SK-N-SH (cell line): ENCODE results near the gene PLOD3. TPM values are rescaled to one million over a fixed set of nuclear protein-coding genes. Genes with fewer than 3 reads are reported as not detected.
A peak's percentile ranks its signal among the peaks of the same experiment; 100 is the strongest.

Experiments
- CTCF ChIA-PET: fragments of 300-600, 350-600 bp; formaldehyde crosslinking; extraction: SDS; loops from one replicate; lab custom pipeline; 2021; lab: Yijun Ruan, JAX
- POLR2A ChIA-PET: fragments of 350-600 bp; sonication (Branson Sonifier 250); formaldehyde crosslinking; extraction: SDS; loops from one replicate; lab custom pipeline; 2020; ENCODE audit warnings: antibody characterized with exemption, inconsistent platforms; lab: Yijun Ruan, JAX
- DNase-seq: peaks from one replicate; pipeline ENCODE4 v3.0.0; 2012
- H2AFZ ChIP-seq: fragments of 200-600 bp; sonication (generic); 2 replicates; pipeline ENCODE4 v1.8.1; 2016; ENCODE audit warnings: antibody characterized with exemption, mild to moderate bottlenecking, low read depth
- H3F3A ChIP-seq: fragments of 200-600 bp; sonication (generic); replicated peaks from 2 replicates; pipeline ENCODE3; 2016; ENCODE audit warnings: antibody characterized with exemption, mild to moderate bottlenecking; ENCODE audit not compliant: insufficient read depth
- H3K27ac ChIP-seq, 2 experiments: fragments of 200-500 bp in 1 of 2; fragments of 200-600 bp in 1 of 2; sonication (Bioruptor generic) in 1 of 2; sonication (generic), shearing (Covaris generic) in 1 of 2; 2 replicates each; pipeline versions ENCODE4 v1.5.1 to v1.6.1; 2014 to 2016; ENCODE audit warnings: low read depth in 2 of 2, inconsistent platforms in 1 of 2, low read length in 1 of 2, mild to moderate bottlenecking in 1 of 2, mixed read lengths in 1 of 2
- H3K27me3 ChIP-seq: fragments of 200-600 bp; sonication (generic), shearing (Covaris generic); 2 replicates; pipeline ENCODE4 v1.6.1; 2016; ENCODE audit warnings: mixed run types; ENCODE audit not compliant: insufficient read depth
- H3K36me3 ChIP-seq, 2 experiments: fragments of 200-500 bp in 1 of 2; fragments of 200-600 bp in 1 of 2; sonication (Bioruptor generic) in 1 of 2; sonication (generic) in 1 of 2; replicated peaks in 1 of 2; 2 replicates each; pipeline versions ENCODE3 to v1.5.1; 2014 to 2016; ENCODE audit warnings: low read length in 1 of 2, mild to moderate bottlenecking in 1 of 2; ENCODE audit not compliant: insufficient read depth in 2 of 2, control insufficient read depth in 1 of 2
- H3K4me1 ChIP-seq, 2 experiments: fragments of 200-500 bp in 1 of 2; fragments of 200-600 bp in 1 of 2; sonication (Bioruptor generic) in 1 of 2; sonication (generic), shearing (Covaris generic) in 1 of 2; 2 replicates each; pipeline versions ENCODE4 v1.5.1 to v1.6.1; 2014 to 2016; ENCODE audit warnings: low read depth in 1 of 2, low read length in 1 of 2, mixed run types in 1 of 2; ENCODE audit not compliant: insufficient read depth in 2 of 2, control insufficient read depth in 1 of 2
- H3K4me2 ChIP-seq: fragments of 200-600 bp; sonication (generic), shearing (Covaris generic); 2 replicates; pipeline ENCODE4 v1.6.1; 2017; ENCODE audit warnings: mixed run types
- H3K4me3 ChIP-seq, 2 experiments: fragments of 200-500 bp in 1 of 2; fragments of 200-600 bp in 1 of 2; sonication (Bioruptor generic) in 1 of 2; sonication (generic), shearing (Covaris generic) in 1 of 2; 2 replicates each; pipeline versions ENCODE4 v1.5.1 to v1.8.1; 2014 to 2016; ENCODE audit warnings: low read depth in 2 of 2, inconsistent platforms in 1 of 2, low read length in 1 of 2, mild to moderate bottlenecking in 1 of 2, mixed read lengths in 1 of 2, moderate library complexity in 1 of 2
- H3K79me2 ChIP-seq: fragments of 200-600 bp; sonication (generic); 2 replicates; pipeline ENCODE4 v1.8.1; 2017; ENCODE audit warnings: mild to moderate bottlenecking; ENCODE audit not compliant: insufficient read depth
- H3K9ac ChIP-seq: fragments of 200-600 bp; sonication (generic); 2 replicates; pipeline ENCODE4 v1.6.1; 2017; ENCODE audit warnings: mixed run types
- H3K9me2 ChIP-seq: fragments of 200-600 bp; sonication (generic); 2 replicates; pipeline ENCODE4 v1.6.1; 2017; ENCODE audit warnings: mixed run types
- H3K9me3 ChIP-seq: fragments of 200-600 bp; sonication (generic); 2 replicates; pipeline ENCODE4 v1.6.1; 2017; ENCODE audit warnings: mixed run types, mild to moderate bottlenecking, moderate library complexity
- H4K20me1 ChIP-seq: fragments of 200-600 bp; sonication (generic); 2 replicates; pipeline ENCODE4 v1.6.1; 2017; ENCODE audit warnings: mild to moderate bottlenecking, mixed run types; ENCODE audit not compliant: insufficient read depth
- CHD2 ChIP-seq: fragments of 150-350 bp; IDR thresholded peaks from 2 replicates; pipeline ENCODE4 v1.6.1; 2018; ENCODE audit warnings: low read length; ENCODE audit not compliant: partially characterized antibody
- ELF1 ChIP-seq: IDR thresholded peaks from 2 replicates; pipeline ENCODE4 v1.4.0; 2012
- EP300 ChIP-seq, 2 experiments: IDR thresholded peaks; 2 replicates each; pipeline versions ENCODE4 v1.4.0 to v1.6.1; 2012; ENCODE audit warnings: borderline replicate concordance in 1 of 2, low read depth in 1 of 2, low read length in 1 of 2
- FOXJ3 ChIP-seq: sonication (generic); formaldehyde crosslinking; IDR thresholded peaks from 2 replicates; pipeline ENCODE4 v1.5.1; 2020; ENCODE audit warnings: mild to moderate bottlenecking, missing genetic modification reagents
- GABPA ChIP-seq: IDR thresholded peaks from 2 replicates; pipeline ENCODE4 v1.4.0; 2012; ENCODE audit warnings: low read depth, mild to moderate bottlenecking
- MEF2A ChIP-seq: IDR thresholded peaks from 2 replicates; pipeline ENCODE4 v1.4.0; 2012; ENCODE audit warnings: low read depth, borderline replicate concordance
- MXI1 ChIP-seq: IDR thresholded peaks from 2 replicates; pipeline ENCODE4 v1.6.1; 2012; ENCODE audit warnings: mild to moderate bottlenecking, low read depth, low read length, improper control_type of control experiment
- NFIC ChIP-seq: IDR thresholded peaks from 2 replicates; pipeline ENCODE4 v1.4.0; 2012; ENCODE audit warnings: borderline replicate concordance
- REST ChIP-seq: IDR thresholded peaks from 2 replicates; pipeline ENCODE4 v1.6.1; 2012; ENCODE audit warnings: mild to moderate bottlenecking, low read depth, low read length, moderate library complexity
- RFX5 ChIP-seq: IDR thresholded peaks from 2 replicates; pipeline ENCODE4 v1.6.1; 2012; ENCODE audit warnings: mild to moderate bottlenecking, improper control_type of control experiment, low read length
- TEAD4 ChIP-seq: IDR thresholded peaks from 2 replicates; pipeline ENCODE4 v1.4.0; 2012; ENCODE audit warnings: mild to moderate bottlenecking, borderline replicate concordance; ENCODE audit not compliant: insufficient read depth
- USF2 ChIP-seq: fragments of 150-350 bp; IDR thresholded peaks from 2 replicates; pipeline ENCODE4 v1.6.1; 2017; ENCODE audit warnings: antibody characterized with exemption, low read length, low read depth, borderline replicate concordance
- ZBTB33 ChIP-seq: IDR thresholded peaks from 2 replicates; pipeline ENCODE4 v1.4.0; 2012; ENCODE audit warnings: low read depth, borderline replicate concordance
- WGBS: methylation state at CpG from one replicate; pipeline ENCODE4 v1.1.6; 2017; ENCODE audit warnings: low lambda C conversion rate; 5-methylcytosine and 5-hydroxymethylcytosine counted together
- polyA plus RNA-seq, 3 experiments: library from polyadenylated mRNA; depleted of rRNA; stranded (reverse); fragments of >200 nt; gene quantifications; 2 replicates each; pipeline ENCODE4 v1.2.3, GENCODE V29; 2012

Gene PLOD3
- polyA plus RNA-seq, 1 of the 3 experiments (the other 2 are of a cell fraction) = 276 TPM

GRCh38 chr7:101231644-101232043 is 14.3 kb upstream of the PLOD3 start:
- no peak overlapping the region for H3K4me3 ChIP-seq
- ChIA-PET CTCF (interaction anchor here (1.2 to 1.6 kb wide), 3 partner anchors 12 to 88 kb away, joined by 3 to 5 read pairs (median 3); no protein-coding TSS in a partner anchor), POLR2A (no interaction called here)
- peak; percentile 61 for DNase-seq
- H3K4me2 ChIP-seq = no peak overlapping the region
- H4K20me1 ChIP-seq = no peaks in the 10 kb centered on the region
- H3K27ac ChIP-seq = no peak overlapping the region; a peak in 1 of 4 replicates
- H2AFZ ChIP-seq = no peak overlapping the region
- peaks cover 17 to 20% of the 10 kb centered on the region in 2 experiments for H3K36me3 ChIP-seq
- peaks cover 6% of the 10 kb centered on the region for H3F3A ChIP-seq
- no peak overlapping the region for H3K9ac ChIP-seq
- 75% methylated on average over 7 of the region's 7 CpGs for WGBS
- no peaks in the 10 kb centered on the region for H3K79me2 ChIP-seq
- TF ChIP-seq ELF1 = no peak
- TF ChIP-seq REST = no peak
- TF ChIP-seq NFIC = no peak
- TF ChIP-seq GABPA = no peak
- no peak for TF ChIP-seq MXI1
- no peak for TF ChIP-seq RFX5
- no peak for TF ChIP-seq FOXJ3 (CRISPR knock-in tag)
- no peak for TF ChIP-seq TEAD4
- TF ChIP-seq USF2 = no peak
- TF ChIP-seq MEF2A = no peak
- TF ChIP-seq ZBTB33 = no peak
- TF ChIP-seq CHD2 = no peak
- TF ChIP-seq EP300 (IDR thresholded peaks at IDR 0.05; ENCODE audit: borderline replicate concordance in 1 of 2, low read depth in 1 of 2, low read length in 1 of 2) = no peak
- no peaks in the 10 kb centered on the region for H3K27me3 ChIP-seq
- peaks cover 0 to 5% of the 10 kb centered on the region in 2 experiments; a peak in 1 of 4 replicates for H3K4me1 ChIP-seq
- no peaks in the 10 kb centered on the region for H3K9me2 ChIP-seq
- H3K9me3 ChIP-seq = no peaks in the 10 kb centered on the region
